H54 (cell line): ENCODE measurements around the gene INO80D.
"Not testable (repeated sequence)": the region's sequence is repeated elsewhere in the genome, so short reads cannot be mapped to it uniquely, and the experiment has no call there.

Experiments
- DNase-seq: peaks from one replicate; pipeline ENCODE4 v3.0.0; 2011; ENCODE audit warnings: low spot score, mixed read lengths; ENCODE audit not compliant: insufficient read length
- FAIRE-seq: peaks from 3 replicates; lab custom pipeline; 2011; peaks lifted over from hg19 to GRCh38; lab: Jason Lieb, UNC
- POLR2A ChIP-seq: IDR thresholded peaks from 2 replicates; pipeline ENCODE4 v1.6.1; 2011; ENCODE audit warnings: low read depth, mild to moderate bottlenecking, low read length

The INO80D gene

GRCh38 chr2:206095536-206096332, 9.8 kb upstream of the INO80D start:
- DNase-seq (no peak), FAIRE-seq (no peak)
- no peak for TF ChIP-seq POLR2A

- TF ChIP-seq POLR2A = no peak
- DNase-seq (no peak), FAIRE-seq (no peak)
Measured at GRCh38 chr2:206092297-206092696, 6.3 kb upstream of the INO80D start.

- TF ChIP-seq POLR2A = no peak
- DNase-seq (no peak), FAIRE-seq (no peak)
Measured at GRCh38 chr2:206088248-206088647, 2.3 kb upstream of the INO80D start.

DNA sequence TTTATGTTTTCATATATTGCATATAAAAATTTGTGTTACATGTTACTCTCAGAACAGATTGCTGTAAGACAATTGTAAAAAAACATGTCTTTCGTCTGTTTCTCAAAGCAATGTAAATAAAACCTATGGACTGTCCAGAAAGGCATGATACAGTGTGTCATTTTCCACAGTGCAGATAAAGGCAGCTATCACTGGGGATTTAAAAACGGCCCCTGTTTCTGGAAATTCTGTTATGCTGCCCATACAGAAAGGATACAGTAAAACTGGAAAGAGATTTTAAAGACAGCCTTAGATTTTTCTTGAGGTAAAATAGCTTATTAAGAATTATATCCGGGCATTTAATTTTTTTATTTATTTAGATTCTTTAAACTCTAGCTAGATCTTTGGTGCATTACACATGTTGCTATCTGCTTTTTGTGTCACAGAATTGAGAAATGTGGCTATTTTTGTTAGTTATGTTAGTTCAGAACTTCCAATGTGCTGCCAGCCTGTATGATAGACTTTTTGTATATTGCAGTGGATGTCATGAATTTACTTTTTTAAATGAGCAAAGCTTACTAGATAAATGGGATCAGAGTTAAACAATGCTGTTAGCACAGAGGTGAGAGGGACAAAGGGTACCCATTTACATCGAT, 859 bp upstream of the INO80D start:
- no peak for DNase-seq
- no peak for TF ChIP-seq POLR2A
- FAIRE-seq = peak; percentile 62

DNA sequence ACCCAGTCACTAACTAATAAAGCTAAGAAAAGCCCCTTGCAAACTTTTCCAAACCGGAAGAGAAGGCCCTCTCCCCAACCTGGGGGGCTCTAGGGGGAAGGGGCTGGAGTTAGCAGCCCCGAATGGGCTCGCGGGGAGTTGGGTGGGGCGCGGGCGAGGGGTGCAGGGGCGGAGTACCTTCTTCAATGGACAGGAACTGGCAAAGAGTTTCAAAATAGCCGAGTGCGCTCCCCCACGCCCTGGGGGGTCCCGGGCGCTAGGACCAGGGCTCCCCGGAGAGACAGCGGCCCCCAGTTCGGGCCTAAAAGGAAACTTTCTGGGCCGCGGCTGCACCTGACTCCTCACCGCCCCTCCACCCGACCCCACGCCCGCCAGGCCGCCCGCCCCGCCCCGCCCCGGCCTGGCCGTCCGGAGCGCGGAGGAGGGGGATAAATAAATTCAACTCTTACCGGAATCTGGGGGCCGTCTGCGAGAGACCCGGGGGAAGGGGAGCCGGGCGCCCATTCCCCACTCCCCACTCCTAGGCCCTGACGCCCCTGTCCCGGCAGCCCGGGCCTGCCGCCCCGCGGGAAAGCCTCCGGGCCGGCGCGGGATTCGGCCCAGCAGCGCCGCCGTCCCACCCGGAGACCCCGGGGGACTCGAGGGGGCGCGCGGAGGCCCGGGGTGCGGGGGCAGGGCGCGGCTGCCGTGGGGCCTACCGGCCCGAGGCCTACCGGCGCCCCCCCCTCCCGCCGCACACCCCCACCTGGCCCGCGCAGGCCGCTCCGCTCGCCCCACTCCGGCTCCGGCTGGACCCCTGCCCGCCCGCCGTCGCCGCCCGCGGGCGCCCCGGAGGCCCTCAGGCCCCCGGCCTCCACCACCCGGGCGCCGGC, 868 bp downstream of the INO80D start:
- TF ChIP-seq POLR2A = no peak
- FAIRE-seq = no peak
- peak; percentile 26 for DNase-seq

DNA sequence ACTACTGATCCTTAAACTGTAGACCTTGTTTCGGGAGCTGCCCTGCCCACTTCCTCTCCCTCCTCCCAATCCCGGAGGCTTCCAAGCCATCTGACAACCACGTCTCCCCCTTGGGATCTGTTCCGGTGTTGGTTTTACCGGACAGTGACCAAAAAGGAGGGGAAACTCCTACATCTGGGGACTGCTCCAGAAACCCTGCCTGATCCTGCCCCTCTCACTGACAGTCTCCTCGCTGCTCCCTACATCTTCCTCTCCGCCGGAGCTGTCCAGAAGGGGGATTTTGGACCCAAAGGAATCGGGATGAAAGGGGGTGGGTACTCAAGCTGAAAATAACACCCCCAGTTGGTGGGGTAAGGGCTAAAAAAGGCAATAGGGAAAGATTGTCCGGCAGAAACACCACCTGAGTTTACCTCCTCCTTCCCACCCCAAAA, 1.5 kb downstream of the INO80D start:
- FAIRE-seq (peak; percentile 98), DNase-seq (peak; percentile 72)
- TF ChIP-seq POLR2A = peak; percentile 70

DNA sequence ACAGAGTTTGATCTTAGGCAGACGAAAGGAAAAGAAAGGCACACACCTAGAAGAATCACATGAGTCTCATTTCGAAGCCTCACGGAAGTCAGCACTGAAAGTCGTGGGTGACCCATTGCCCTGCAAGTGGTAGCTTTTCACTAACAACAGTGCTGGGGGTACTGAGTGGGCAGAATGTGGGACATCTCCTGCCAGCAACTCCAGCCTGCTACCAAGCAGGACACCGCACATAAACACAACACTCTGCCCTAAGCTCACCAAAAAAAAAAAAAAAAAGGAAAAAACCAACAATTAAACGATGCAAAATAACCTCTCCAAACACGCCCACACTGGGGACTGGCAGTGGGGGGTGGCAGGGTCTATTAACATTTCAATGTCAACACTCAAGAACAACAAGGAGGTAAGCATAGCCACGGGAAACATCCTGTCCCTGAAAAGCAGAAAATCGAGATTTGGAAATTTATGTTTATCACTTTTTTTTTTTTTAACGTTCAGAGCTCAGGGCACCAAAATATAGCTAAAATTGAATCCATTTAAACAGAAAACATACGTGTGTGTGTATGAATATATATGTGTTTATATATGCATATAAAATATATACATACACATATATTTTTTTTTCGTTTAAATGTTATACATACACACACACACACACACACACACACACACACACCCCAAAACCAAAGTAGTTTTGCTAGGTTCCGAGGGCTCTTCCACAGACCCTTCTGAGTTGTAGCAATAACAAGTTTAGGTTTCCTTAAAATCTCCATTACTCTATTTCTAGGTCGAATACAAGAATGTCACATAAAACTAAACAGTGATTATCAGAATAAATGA, 2.2 kb downstream of the INO80D start:
- DNase-seq = no peak
- no peak for FAIRE-seq
- TF ChIP-seq POLR2A = no peak

GRCh38 chr2:206082298-206082843, 3.6 kb downstream of the INO80D start:
- FAIRE-seq (no peak), DNase-seq (no peak)
- no peak for TF ChIP-seq POLR2A

- DNase-seq = no peak
- no peak for TF ChIP-seq POLR2A
- no peak for FAIRE-seq
Measured at GRCh38 chr2:206080927-206081326, 5.0 kb downstream of the INO80D start.

DNA sequence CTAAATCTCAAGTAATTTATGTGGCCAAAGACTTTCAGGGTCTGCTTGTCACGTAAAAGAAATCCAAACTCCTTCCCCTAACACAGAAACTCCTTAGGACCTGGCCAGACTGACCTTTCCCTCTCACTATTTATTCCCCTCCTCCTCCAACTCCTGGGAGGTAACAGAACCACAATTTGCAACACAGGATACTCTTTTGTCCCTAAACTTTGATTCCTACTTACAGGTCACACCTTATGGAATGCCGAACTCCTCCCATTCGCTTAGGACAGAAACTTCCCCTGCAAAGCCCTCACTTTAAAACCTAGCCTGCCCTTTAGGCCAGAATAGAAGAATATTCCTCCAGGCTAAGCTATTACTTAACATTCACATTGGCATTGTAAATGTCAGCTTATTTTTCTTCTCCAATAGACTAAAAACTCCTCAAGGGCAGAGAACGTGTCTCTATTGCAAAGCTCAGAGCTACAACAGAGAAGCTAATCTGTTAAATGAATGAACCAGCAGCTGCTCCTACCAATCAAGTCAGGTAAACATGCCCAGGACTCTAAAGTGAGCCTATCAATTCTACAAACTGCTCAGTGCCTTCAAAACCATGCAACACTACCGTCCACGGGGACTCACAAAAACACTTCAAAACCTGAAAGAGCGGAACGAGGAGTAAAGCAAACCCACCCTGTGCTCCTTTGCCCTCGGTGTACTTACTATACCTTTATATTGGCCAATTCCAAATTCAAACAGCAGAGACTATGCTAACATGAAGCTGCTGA, 6.1 kb downstream of the INO80D start:
- FAIRE-seq (no peak), DNase-seq (no peak)

DNA sequence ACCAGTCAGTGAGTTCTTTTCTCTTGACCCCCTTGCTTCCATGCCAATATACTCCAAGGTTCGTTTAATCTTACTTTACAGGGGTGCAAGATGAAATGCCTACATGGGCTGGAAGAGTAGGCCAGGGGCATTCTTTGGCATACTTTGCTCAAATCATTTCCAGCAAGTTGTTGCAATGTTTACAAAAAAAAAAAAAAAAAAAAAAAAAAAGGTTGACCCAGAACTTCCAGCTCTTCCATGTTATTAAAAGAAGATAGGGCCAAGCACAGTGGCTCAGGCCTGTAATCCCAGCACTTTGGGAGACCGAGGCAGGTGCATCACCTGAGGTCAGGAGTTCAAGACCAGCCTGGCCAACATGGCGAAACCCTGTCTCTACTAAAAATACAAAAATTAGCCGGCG, 8.1 kb downstream of the INO80D start:
- FAIRE-seq, DNase-seq: not testable (repeated sequence)

More for the DNA sequence above, 6.1 kb downstream of the INO80D start:
- no peak for TF ChIP-seq POLR2A

DNA sequence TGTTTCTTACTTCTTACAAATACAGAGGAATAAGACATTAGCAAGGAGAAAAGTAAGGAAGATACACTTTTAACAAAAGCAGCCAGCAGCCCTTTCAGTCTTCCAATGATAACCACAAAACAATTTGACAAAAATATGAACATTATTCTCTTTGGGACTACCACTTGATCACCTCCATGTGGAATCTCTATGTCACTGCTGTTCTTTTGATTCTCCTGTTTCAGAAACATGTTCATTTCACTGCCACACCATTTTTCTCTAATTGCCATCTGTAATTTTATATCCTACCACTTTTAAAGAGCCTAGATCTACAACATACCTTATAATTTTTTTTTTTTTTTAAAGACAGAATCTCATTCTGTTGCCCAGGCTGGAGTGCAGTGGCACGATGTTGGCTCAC, 10.9 kb downstream of the INO80D start:
- TF ChIP-seq POLR2A = no peak
- no peak for DNase-seq
- no peak for FAIRE-seq
